A549 (cell line): ENCODE results near the gene PILRB.
"Not testable (repeated sequence)": the region's sequence is repeated elsewhere in the genome, so short reads cannot be mapped to it uniquely, and the experiment has no call there.

Source experiments
- CEBPB ChIP-seq, 2 experiments: fragments of >200 bp in 1 of 2; sonication (Bioruptor Twin) in 1 of 2; formaldehyde crosslinking in 1 of 2; IDR thresholded peaks; 2 replicates each; pipeline ENCODE4 v1.6.1; 2012 to 2016
- HDAC2 ChIP-seq: fragments of 200-600 bp; sonication (generic); IDR thresholded peaks from 2 replicates; pipeline ENCODE4 v1.6.1; 2016
- POLR2AphosphoS2 ChIP-seq: conservative IDR thresholded peaks from 2 replicates; pipeline ENCODE4 v1.6.1; 2012; ENCODE audit warnings: low read length, improper control_type of control experiment, inconsistent platforms
- TF ChIP-seq, protein P1 (sequence below): fragments of >200 bp; sonication (Bioruptor Twin); formaldehyde crosslinking; IDR thresholded peaks from 3 replicates; pipeline ENCODE4 v1.5.1; 2016
- TF ChIP-seq, protein P2 (sequence below): fragments of 150-350 bp; IDR thresholded peaks from 2 replicates; pipeline ENCODE4 v1.6.1; 2014; ENCODE audit warnings: low read depth, mild to moderate bottlenecking, low read length

DNA sequence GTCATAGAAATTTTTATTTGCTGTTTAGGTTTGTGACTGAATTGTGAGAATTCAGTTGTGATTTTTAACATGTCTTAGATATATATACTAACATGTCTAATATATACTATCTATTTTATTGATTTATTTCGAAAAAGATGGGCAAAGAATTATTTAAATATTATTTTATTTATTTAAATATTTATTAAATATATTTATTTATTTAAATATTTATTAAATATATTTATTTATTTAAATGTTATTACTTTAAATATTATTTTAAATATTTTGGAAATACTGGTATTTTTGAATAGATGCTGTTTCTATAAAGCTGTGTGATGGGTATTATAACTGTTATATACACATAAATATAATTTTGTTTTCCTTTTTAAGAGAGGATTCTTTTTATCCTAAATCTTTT, 36.3 kb upstream of the PILRB start:
- TF ChIP-seq POLR2AphosphoS2; HDAC2; CEBPB (IDR thresholded peaks at IDR 0.05): not testable (repeated sequence)
- TF ChIP-seq, protein P1, sequence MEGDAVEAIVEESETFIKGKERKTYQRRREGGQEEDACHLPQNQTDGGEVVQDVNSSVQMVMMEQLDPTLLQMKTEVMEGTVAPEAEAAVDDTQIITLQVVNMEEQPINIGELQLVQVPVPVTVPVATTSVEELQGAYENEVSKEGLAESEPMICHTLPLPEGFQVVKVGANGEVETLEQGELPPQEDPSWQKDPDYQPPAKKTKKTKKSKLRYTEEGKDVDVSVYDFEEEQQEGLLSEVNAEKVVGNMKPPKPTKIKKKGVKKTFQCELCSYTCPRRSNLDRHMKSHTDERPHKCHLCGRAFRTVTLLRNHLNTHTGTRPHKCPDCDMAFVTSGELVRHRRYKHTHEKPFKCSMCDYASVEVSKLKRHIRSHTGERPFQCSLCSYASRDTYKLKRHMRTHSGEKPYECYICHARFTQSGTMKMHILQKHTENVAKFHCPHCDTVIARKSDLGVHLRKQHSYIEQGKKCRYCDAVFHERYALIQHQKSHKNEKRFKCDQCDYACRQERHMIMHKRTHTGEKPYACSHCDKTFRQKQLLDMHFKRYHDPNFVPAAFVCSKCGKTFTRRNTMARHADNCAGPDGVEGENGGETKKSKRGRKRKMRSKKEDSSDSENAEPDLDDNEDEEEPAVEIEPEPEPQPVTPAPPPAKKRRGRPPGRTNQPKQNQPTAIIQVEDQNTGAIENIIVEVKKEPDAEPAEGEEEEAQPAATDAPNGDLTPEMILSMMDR = not testable (repeated sequence)
- TF ChIP-seq, protein P2, sequence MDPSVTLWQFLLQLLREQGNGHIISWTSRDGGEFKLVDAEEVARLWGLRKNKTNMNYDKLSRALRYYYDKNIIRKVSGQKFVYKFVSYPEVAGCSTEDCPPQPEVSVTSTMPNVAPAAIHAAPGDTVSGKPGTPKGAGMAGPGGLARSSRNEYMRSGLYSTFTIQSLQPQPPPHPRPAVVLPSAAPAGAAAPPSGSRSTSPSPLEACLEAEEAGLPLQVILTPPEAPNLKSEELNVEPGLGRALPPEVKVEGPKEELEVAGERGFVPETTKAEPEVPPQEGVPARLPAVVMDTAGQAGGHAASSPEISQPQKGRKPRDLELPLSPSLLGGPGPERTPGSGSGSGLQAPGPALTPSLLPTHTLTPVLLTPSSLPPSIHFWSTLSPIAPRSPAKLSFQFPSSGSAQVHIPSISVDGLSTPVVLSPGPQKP = not testable (repeated sequence)
